Esophagus muscularis mucosa (tissue), 4 donors: ENCODE data around the gene FURIN. TPM values are rescaled to one million over a fixed set of nuclear protein-coding genes. Genes with fewer than 3 reads are reported as not detected.
"Not testable (repeated sequence)": the region's sequence is repeated elsewhere in the genome, so short reads cannot be mapped to it uniquely, and the experiment has no call there.

Experiments used
- DNase-seq: peaks from one replicate; pipeline ENCODE4 v3.0.0-alpha.2; 2017; ENCODE audit errors: extremely low spot score
- H3K27ac ChIP-seq, 4 donors: fragments of 200-600 bp; sonication (generic); replicated peaks in 1 of 4; 1 replicate in 3 of 4; 2 replicates in 1 of 4; pipeline ENCODE4 v1.5.1; 2016 to 2019; ENCODE audit warnings: mild to moderate bottlenecking in 1 of 4
- H3K27me3 ChIP-seq, 4 donors: fragments of 200-600 bp; sonication (generic); one replicate each; pipeline versions ENCODE4 v1.5.1 to v1.6.0; 2016 to 2019
- H3K36me3 ChIP-seq, 4 donors: fragments of 200-600 bp; sonication (generic); one replicate each; pipeline ENCODE4 v1.5.1; 2016 to 2019
- H3K4me1 ChIP-seq, 4 donors: fragments of 200-600 bp; sonication (generic); one replicate each; pipeline ENCODE4 v1.5.1; 2016 to 2019
- H3K4me3 ChIP-seq, 4 donors: fragments of 200-600 bp; sonication (generic); 1 replicate in 2 of 4; 2 replicates in 2 of 4; pipeline ENCODE4 v1.5.1; 2016 to 2019; ENCODE audit warnings: mild to moderate bottlenecking in 4 of 4, moderate library complexity in 1 of 4
- H3K9me3 ChIP-seq, 4 donors: fragments of 200-600 bp; sonication (generic); 1 replicate in 3 of 4; 2 replicates in 1 of 4; pipeline ENCODE4 v1.5.1; 2016 to 2019
- CTCF ChIP-seq, 3 experiments: fragments of 200-600 bp in 2 of 3; fragments of 450-650 bp in 1 of 3; sonication (generic) in 2 of 3; IDR thresholded peaks; one replicate each; pipeline ENCODE4 v1.5.1; 2017 to 2019; ENCODE audit warnings: antibody characterized with exemption in 3 of 3, mild to moderate bottlenecking in 2 of 3, moderate library complexity in 1 of 3
- EP300 ChIP-seq: sonication (generic); formaldehyde crosslinking; IDR thresholded peaks from one replicate; pipeline ENCODE4 v1.6.1; 2017; ENCODE audit warnings: antibody characterized with exemption
- POLR2A ChIP-seq: fragments of 450-650 bp; IDR thresholded peaks from one replicate; pipeline ENCODE4 v1.6.1; 2017; ENCODE audit warnings: antibody characterized with exemption, moderate library complexity, mild to moderate bottlenecking, low read depth
- POLR2AphosphoS5 ChIP-seq, 2 donors: sonication (generic); formaldehyde crosslinking; IDR thresholded peaks; one replicate each; pipeline ENCODE4 v1.6.1; 2017; ENCODE audit warnings: antibody characterized with exemption in 2 of 2
- WGBS: methylation state at CpG from one replicate; pipeline ENCODE4 v1.1.5; 2018; 5-methylcytosine and 5-hydroxymethylcytosine counted together
- intact Hi-C: fragments of 100-400 bp; cut with DNase I; formaldehyde crosslinking; loops from one replicate; pipeline ENCODE4 v1.15.1; 2023
- total RNA-seq, 4 donors: library from RNA; depleted of rRNA; stranded (reverse); fragments of >200 nt; gene quantifications; one replicate each; pipeline versions ENCODE4 v1.1.0 to v1.2.1, GENCODE V29; 2016

FURIN gene
- total RNA-seq, 4 donors from 2014 or later: 39.0 to 84.0 (median 80.3) TPM

- intact Hi-C loops: no loop called here
- H3K9me3 ChIP-seq: no peaks in the 10 kb centered on the region
- TF ChIP-seq CTCF (IDR thresholded peaks at IDR 0.05) (no peak), POLR2AphosphoS5 (IDR thresholded peaks at IDR 0.05) (no peak), POLR2A (no peak), EP300 (no peak)
These were observed 23.6 kb downstream of the FURIN start for GRCh38 chr15:90892023-90892422.

GRCh38 chr15:90892498-90893174, 24.2 kb downstream of the FURIN start:
- no peaks in the 10 kb centered on the region for H3K9me3 ChIP-seq
- H3K36me3 ChIP-seq: peaks cover 50 to 83% (median 76%) of the 10 kb centered on the region in 4 donors
- TF ChIP-seq POLR2AphosphoS5 (IDR thresholded peaks at IDR 0.05) (no peak), POLR2A (no peak), CTCF (IDR thresholded peaks at IDR 0.05) (no peak), EP300 (no peak)
- H3K27me3 ChIP-seq: no peaks in the 10 kb centered on the region
- DNase-seq: no peak
- intact Hi-C loops: no loop called here
- WGBS: 91% methylated on average over 10 of the region's 29 CpGs
- H3K4me1 ChIP-seq: peaks cover 0 to 6% (median 0%) of the 10 kb centered on the region in 4 donors
- H3K27ac ChIP-seq: no peak overlapping the region
- no peak overlapping the region for H3K4me3 ChIP-seq

More at GRCh38 chr15:90892023-90892422, 23.6 kb downstream of the FURIN start:
- Histone ChIP-seq H3K4me1 (peaks cover under 1 to 11% (median 1%) of the 10 kb centered on the region in 4 donors), H3K27me3 (no peaks in the 10 kb centered on the region), H3K4me3 (no peak overlapping the region), H3K27ac (no peak overlapping the region), H3K36me3 (peaks cover 56 to 90% (median 82%) of the 10 kb centered on the region in 4 donors)
- WGBS: 91% methylated on average over 11 of the region's 11 CpGs
- no peak for DNase-seq

- Histone ChIP-seq H3K4me1 (peaks cover 0 to 3% (median 0%) of the 10 kb centered on the region in 4 donors), H3K36me3 (peaks cover 50 to 79% (median 73%) of the 10 kb centered on the region in 4 donors), H3K27ac (no peak overlapping the region), H3K4me3 (no peak overlapping the region), H3K9me3 (no peaks in the 10 kb centered on the region), H3K27me3 (no peaks in the 10 kb centered on the region)
- 93% methylated on average over 19 of the region's 33 CpGs for WGBS
- TF ChIP-seq POLR2A: no peak
- no peak for TF ChIP-seq CTCF (IDR thresholded peaks at IDR 0.05)
- TF ChIP-seq EP300: no peak
- TF ChIP-seq POLR2AphosphoS5 (IDR thresholded peaks at IDR 0.05): no peak
- intact Hi-C loops: no loop called here
- DNase-seq: no peak
These were observed 25.0 kb downstream of the FURIN start for GRCh38 chr15:90893175-90894090.

GRCh38 chr15:90895571-90896117, 27.3 kb downstream of the FURIN start:
- H3K27me3 ChIP-seq: no peaks in the 10 kb centered on the region
- TF ChIP-seq POLR2AphosphoS5 (IDR thresholded peaks at IDR 0.05): no peak
- TF ChIP-seq EP300: no peak
- no peak for TF ChIP-seq CTCF (IDR thresholded peaks at IDR 0.05)
- no peak for TF ChIP-seq POLR2A
- WGBS: 76% methylated on average over 6 of the region's 10 CpGs
- H3K27ac ChIP-seq: no peak overlapping the region
- H3K36me3 ChIP-seq: peaks cover 41 to 58% (median 53%) of the 10 kb centered on the region in 4 donors
- no peak overlapping the region for H3K4me3 ChIP-seq
- H3K9me3 ChIP-seq: no peaks in the 10 kb centered on the region
- H3K4me1 ChIP-seq: peaks cover 0 to 3% (median 0%) of the 10 kb centered on the region in 4 donors
- intact Hi-C loops: no loop called here
- DNase-seq: no peak

GRCh38 chr15:90897131-90897655, 28.8 kb downstream of the FURIN start:
- intact Hi-C loops, DNase-seq, H3K27ac ChIP-seq, H3K9me3 ChIP-seq, H3K4me1 ChIP-seq, H3K4me3 ChIP-seq, H3K27me3 ChIP-seq: not testable (repeated sequence)
- WGBS: 94% methylated on average over 14 of the region's 14 CpGs
- H3K36me3 ChIP-seq: peaks cover 28 to 42% (median 38%) of the 10 kb centered on the region in 4 donors
